GM23248 (cell line): ENCODE measurements around the gene RECQL5. TPM values are rescaled to one million over a fixed set of nuclear protein-coding genes. Genes with fewer than 3 reads are reported as not detected.

Source experiments
- DNase-seq: peaks from one replicate; pipeline ENCODE4 v3.0.0-alpha.2; 2015
- H2AFZ ChIP-seq: fragments of 200-600 bp; sonication (generic); 2 replicates; pipeline ENCODE4 v1.6.1; 2016; ENCODE audit warnings: antibody characterized with exemption
- H3F3A ChIP-seq: fragments of 200-600 bp; sonication (generic); 2 replicates; pipeline ENCODE4 v1.6.1; 2016; ENCODE audit warnings: mild to moderate bottlenecking, antibody characterized with exemption, mixed run types; ENCODE audit not compliant: insufficient read depth
- H3K27ac ChIP-seq: fragments of 200-600 bp; sonication (generic); 2 replicates; pipeline ENCODE4 v1.5.1; 2016; ENCODE audit warnings: mild to moderate bottlenecking
- H3K27me3 ChIP-seq: fragments of 200-600 bp; sonication (generic); replicated peaks from 2 replicates; pipeline ENCODE4 v1.6.1; 2016; ENCODE audit warnings: mild to moderate bottlenecking; ENCODE audit not compliant: insufficient read depth
- H3K36me3 ChIP-seq: fragments of 200-600 bp; sonication (generic); 2 replicates; pipeline ENCODE4 v1.6.1; 2016; ENCODE audit warnings: low read depth, mild to moderate bottlenecking
- H3K4me1 ChIP-seq: fragments of 200-600 bp; sonication (generic); 2 replicates; pipeline ENCODE4 v1.6.1; 2016; ENCODE audit warnings: mild to moderate bottlenecking; ENCODE audit not compliant: insufficient read depth
- H3K4me2 ChIP-seq: fragments of 200-600 bp; sonication (generic); one replicate; pipeline ENCODE4 v1.6.1; 2016; ENCODE audit warnings: mild to moderate bottlenecking; ENCODE audit not compliant: unreplicated experiment
- H3K4me3 ChIP-seq: fragments of 200-600 bp; sonication (generic); 2 replicates; pipeline ENCODE4 v1.5.1; 2016; ENCODE audit warnings: mild to moderate bottlenecking
- H3K79me2 ChIP-seq: fragments of 200-600 bp; sonication (generic); 2 replicates; pipeline ENCODE4 v1.6.1; 2016; ENCODE audit warnings: mild to moderate bottlenecking; ENCODE audit not compliant: insufficient read depth
- H3K9ac ChIP-seq: fragments of 200-600 bp; sonication (generic); 2 replicates; pipeline ENCODE4 v1.6.1; 2016; ENCODE audit warnings: mild to moderate bottlenecking
- H3K9me2 ChIP-seq: fragments of 200-600 bp; sonication (generic); 2 replicates; pipeline ENCODE4 v1.6.1; 2016; ENCODE audit warnings: mixed run types, mild to moderate bottlenecking, moderate library complexity; ENCODE audit not compliant: insufficient read depth
- H3K9me3 ChIP-seq: fragments of 200-600 bp; sonication (generic); one replicate; pipeline ENCODE4 v1.6.1; 2017; ENCODE audit warnings: low read depth
- H4K20me1 ChIP-seq: fragments of 200-600 bp; sonication (generic); 2 replicates; pipeline ENCODE4 v1.6.0; 2016; ENCODE audit not compliant: insufficient read depth
- EZH2 ChIP-seq: fragments of 200-600 bp; sonication (generic); IDR thresholded peaks from 2 replicates; pipeline ENCODE4 v1.6.1; 2018; ENCODE audit warnings: antibody characterized with exemption, mild to moderate bottlenecking; ENCODE audit not compliant: insufficient read depth, poor library complexity, severe bottlenecking
- EZH2phosphoT487 ChIP-seq: fragments of 200-600 bp; sonication (generic); IDR thresholded peaks from 2 replicates; pipeline ENCODE4 v1.6.1; 2018; ENCODE audit warnings: antibody characterized with exemption, moderate library complexity, mild to moderate bottlenecking, low read depth; ENCODE audit not compliant: insufficient read depth
- WGBS, 2 experiments: methylation state at CpG; one replicate each; pipeline ENCODE4 v1.1.6; 2015 to 2017; ENCODE audit warnings: low lambda C conversion rate in 2 of 2, low coverage in 1 of 2; ENCODE audit errors: missing lambda C conversion rate in 2 of 2; 5-methylcytosine and 5-hydroxymethylcytosine counted together
- in situ Hi-C: fragments of 300-500 bp; cut with MboI; formaldehyde crosslinking; loops from 2 replicates; pipeline ENCODE4 v1.15.0; 2020
- polyA plus RNA-seq: library from polyadenylated mRNA; unstranded; fragments of >200 nt; fragmentation: Nextera tagmentation; extraction: Ambion mirVana; gene quantifications from 2 replicates; pipeline ENCODE4 v1.2.1, GENCODE V29; 2016
- total RNA-seq: library from RNA; depleted of rRNA; stranded (reverse); fragments of >200 nt; shearing (Covaris generic); gene quantifications from 2 replicates; pipeline ENCODE4 v1.2.3, GENCODE V29; 2014

RECQL5 gene
- total and polyA plus RNA-seq, 2 experiments from 2014 or later = 12.8 to 20.9 TPM

DNA sequence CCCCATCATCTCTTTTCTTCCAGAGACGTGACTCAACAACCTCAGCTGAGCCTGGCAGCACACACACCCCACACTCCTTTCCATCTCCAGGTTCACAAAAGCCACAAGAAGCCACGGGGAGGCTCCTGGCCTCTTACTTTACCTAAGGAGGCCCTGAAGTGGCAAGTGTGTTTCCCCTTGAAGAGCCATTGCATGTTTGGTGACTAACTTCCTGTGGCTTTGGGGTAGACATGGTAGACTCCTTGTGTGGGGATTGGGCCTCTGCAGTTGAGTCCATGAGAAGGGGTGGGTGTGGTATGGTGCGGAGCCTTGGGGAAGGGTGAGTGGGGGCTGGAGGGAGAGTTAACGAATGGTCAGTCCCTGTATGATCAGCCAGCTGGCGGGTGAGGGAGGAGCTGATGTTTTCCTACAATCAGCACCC, 24.4 kb upstream of the RECQL5 start:
- Histone ChIP-seq H3K4me3 (no peak overlapping the region), H3K4me2 (no peak overlapping the region), H2AFZ (no peak overlapping the region), H3K27ac (peak overlapping the region; percentile 28), H3K36me3 (peaks cover 7% of the 10 kb centered on the region; the same call in 1 of the 2 replicates), H3K9me2 (no peaks in the 10 kb centered on the region), H3K79me2 (peaks cover 79% of the 10 kb centered on the region), H3K4me1 (peaks cover 83% of the 10 kb centered on the region), H4K20me1 (no peaks in the 10 kb centered on the region), H3K27me3 (no peaks in the 10 kb centered on the region), H3F3A (peaks cover 48% of the 10 kb centered on the region), H3K9me3 (no peaks in the 10 kb centered on the region), H3K9ac (no peak overlapping the region)
- DNase-seq = peak; percentile 60
- 86 to 88% methylated on average over 5 of the region's 5 CpGs for WGBS, 2 experiments
- in situ Hi-C loops = no loop called here
- TF ChIP-seq EZH2phosphoT487 = no peak
- no peak for TF ChIP-seq EZH2

DNA sequence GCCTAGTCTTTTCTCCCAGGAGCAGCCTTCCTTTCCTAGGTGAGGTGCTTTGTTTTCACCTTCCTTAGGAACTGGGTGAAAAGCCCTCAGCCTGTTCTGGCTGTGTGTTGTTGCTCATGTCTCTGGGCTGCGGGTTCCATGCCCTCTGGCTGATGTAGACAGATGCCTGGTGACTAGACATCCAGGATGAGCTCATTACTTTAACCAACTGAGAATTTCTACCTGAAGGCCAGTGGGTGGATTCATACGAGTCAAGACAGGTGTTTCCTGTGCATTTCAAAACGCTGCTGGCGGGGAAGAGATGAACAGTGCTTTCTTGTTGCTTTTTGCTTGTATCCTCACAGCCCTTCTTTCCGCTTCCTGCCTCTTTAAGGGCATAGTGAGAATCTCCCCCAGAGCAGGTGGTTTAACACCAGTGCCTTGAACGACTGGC, 22.5 kb upstream of the RECQL5 start:
- H3K4me1 ChIP-seq = peaks cover 88% of the 10 kb centered on the region
- in situ Hi-C loops = no loop called here

DNA sequence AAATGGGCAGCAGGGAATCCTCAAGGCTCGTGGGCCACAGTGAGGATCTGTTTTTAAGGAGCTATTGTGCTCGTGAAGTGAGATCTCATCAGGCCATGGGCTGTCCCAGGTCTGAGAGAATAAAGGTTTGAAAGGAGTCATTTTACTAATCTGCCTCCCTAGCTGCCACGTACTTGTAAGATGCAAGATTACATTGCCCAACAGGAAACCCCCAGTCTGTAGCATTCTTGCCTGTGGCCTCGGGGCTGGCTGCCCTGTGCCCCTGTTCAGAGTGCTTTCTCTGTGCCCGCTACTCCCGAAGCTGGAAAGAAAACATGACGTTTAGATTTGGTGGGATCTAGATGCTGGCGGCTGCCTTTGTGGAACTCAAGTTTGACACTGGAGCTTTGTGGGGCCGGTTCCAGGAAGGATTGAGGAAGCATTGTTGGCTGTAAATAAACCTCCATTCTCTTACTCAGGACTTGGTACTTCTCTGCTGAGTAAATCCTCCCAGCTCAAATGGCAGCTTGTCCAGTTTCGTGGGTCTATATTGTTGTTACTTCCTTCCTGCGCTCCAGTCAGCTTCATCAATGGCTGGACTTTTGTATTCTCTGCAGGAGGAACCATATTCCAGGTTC, 21.4 kb upstream of the RECQL5 start:
- Histone ChIP-seq H2AFZ (no peak overlapping the region), H3K9me2 (no peaks in the 10 kb centered on the region), H3K9ac (peak overlapping the region; percentile 63), H3K4me2 (peak overlapping the region; percentile 21), H3K79me2 (peaks cover 76% of the 10 kb centered on the region), H3K4me1 (peaks cover 88% of the 10 kb centered on the region), H3K9me3 (no peaks in the 10 kb centered on the region), H3K4me3 (no peak overlapping the region), H3F3A (peaks cover 55% of the 10 kb centered on the region), H3K27ac (peak overlapping the region; percentile 80), H4K20me1 (no peaks in the 10 kb centered on the region), H3K36me3 (no peaks in the 10 kb centered on the region), H3K27me3 (no peaks in the 10 kb centered on the region)
- TF ChIP-seq EZH2 (no peak), EZH2phosphoT487 (no peak)
- in situ Hi-C loops = no loop called here
- WGBS, 2 experiments = 23 to 28% methylated on average over 11 of the region's 11 CpGs
- DNase-seq = peak; percentile 86

More for the DNA sequence above, 22.5 kb upstream of the RECQL5 start:
- H4K20me1 ChIP-seq = no peaks in the 10 kb centered on the region
- H2AFZ ChIP-seq = no peak overlapping the region
- TF ChIP-seq EZH2phosphoT487 (no peak), EZH2 (no peak)
- H3K36me3 ChIP-seq = no peaks in the 10 kb centered on the region
- peak overlapping the region; percentile 80 for H3K27ac ChIP-seq
- H3K27me3 ChIP-seq = no peaks in the 10 kb centered on the region
- WGBS, 2 experiments = 89 to 91% methylated on average over 6 of the region's 6 CpGs
- H3K9me3 ChIP-seq = no peaks in the 10 kb centered on the region
- peaks cover 56% of the 10 kb centered on the region for H3F3A ChIP-seq
- no peak overlapping the region for H3K4me3 ChIP-seq
- H3K9me2 ChIP-seq = no peaks in the 10 kb centered on the region
- H3K79me2 ChIP-seq = peaks cover 75% of the 10 kb centered on the region
- H3K9ac ChIP-seq = no peak overlapping the region
- DNase-seq = peak; percentile 30
- H3K4me2 ChIP-seq = no peak overlapping the region

DNA sequence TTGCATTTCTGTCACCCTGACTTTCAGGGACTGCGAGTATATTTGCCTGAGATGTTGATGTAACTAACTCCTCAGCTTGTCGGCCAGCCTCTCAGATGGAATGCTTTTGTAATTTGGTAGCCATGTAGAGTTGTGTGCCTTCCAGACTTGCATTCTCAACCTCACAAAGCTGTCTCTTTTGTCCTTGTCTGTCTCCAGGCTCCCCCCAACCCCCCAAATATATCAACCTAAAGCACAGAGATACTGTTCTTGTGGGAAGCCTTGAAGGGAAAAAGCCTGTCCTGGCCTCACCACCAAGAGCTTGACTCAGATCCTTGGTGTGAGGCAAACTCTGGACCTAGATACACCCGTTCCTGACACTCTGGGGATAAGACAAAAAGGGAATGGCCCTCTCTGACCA, 18.5 kb upstream of the RECQL5 start:
- peak overlapping the region; percentile 72 for H3K4me2 ChIP-seq
- in situ Hi-C loops = no loop called here
- WGBS, 2 experiments = 12 to 16% methylated on average over 3 of the region's 3 CpGs
- peaks cover 64% of the 10 kb centered on the region for H3F3A ChIP-seq
- no peaks in the 10 kb centered on the region for H4K20me1 ChIP-seq
- H3K27me3 ChIP-seq = no peaks in the 10 kb centered on the region
- no peak overlapping the region for H2AFZ ChIP-seq
- peak overlapping the region; percentile 88 for H3K27ac ChIP-seq
- peaks cover 66% of the 10 kb centered on the region for H3K79me2 ChIP-seq
- H3K4me1 ChIP-seq = peaks cover 79% of the 10 kb centered on the region
- DNase-seq = peak; percentile 74
- H3K9me2 ChIP-seq = no peaks in the 10 kb centered on the region
- no peaks in the 10 kb centered on the region for H3K9me3 ChIP-seq
- peak overlapping the region; percentile 65 for H3K9ac ChIP-seq
- no peak for TF ChIP-seq EZH2
- TF ChIP-seq EZH2phosphoT487 = no peak
- H3K36me3 ChIP-seq = no peaks in the 10 kb centered on the region
- H3K4me3 ChIP-seq = peak overlapping the region; percentile 30

DNA sequence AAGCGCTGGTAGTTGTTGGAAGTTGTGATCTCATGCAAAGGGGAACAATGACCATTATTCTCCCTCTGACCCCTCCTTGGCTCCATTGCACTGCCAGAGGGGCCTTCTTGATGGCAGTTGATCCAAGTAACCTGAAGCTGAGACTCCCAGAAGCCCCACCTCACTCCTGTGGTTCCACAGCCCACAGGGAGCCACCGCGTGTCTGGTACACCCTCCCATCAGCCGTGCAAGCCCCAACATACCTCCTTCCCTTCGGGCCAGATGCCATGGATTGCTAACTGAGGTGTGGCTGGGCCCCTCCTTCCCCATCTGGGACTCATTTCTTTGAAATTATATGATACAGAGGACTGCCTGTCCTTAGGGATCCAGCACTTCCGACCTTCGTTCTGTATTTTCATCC, 18.0 kb upstream of the RECQL5 start:
- Histone ChIP-seq H3K4me3 (peak overlapping the region; percentile 30), H3K36me3 (no peaks in the 10 kb centered on the region), H3K9me3 (no peaks in the 10 kb centered on the region), H3K9me2 (no peaks in the 10 kb centered on the region), H3K27me3 (no peaks in the 10 kb centered on the region), H4K20me1 (no peaks in the 10 kb centered on the region), H3K4me2 (peak overlapping the region; percentile 72), H3F3A (peaks cover 70% of the 10 kb centered on the region), H3K79me2 (peaks cover 61% of the 10 kb centered on the region), H3K9ac (peak overlapping the region; percentile 65), H3K4me1 (peaks cover 81% of the 10 kb centered on the region), H3K27ac (peak overlapping the region; percentile 88), H2AFZ (no peak overlapping the region)
- DNase-seq = peak; percentile 83
- in situ Hi-C loops = no loop called here
- 8 to 9% methylated on average over 7 of the region's 7 CpGs for WGBS, 2 experiments
- TF ChIP-seq EZH2 (no peak), EZH2phosphoT487 (no peak)
